MCF 10A (cell line): ENCODE results near the gene AKAP8L. TPM values are rescaled to one million over a fixed set of nuclear protein-coding genes. Genes with fewer than 3 reads are reported as not detected.
A peak's percentile ranks its signal among the peaks of the same experiment; 100 is the strongest.

Source experiments
- BruUV-seq: library from RNA; stranded (reverse); fragments of 400-500 nt; replicated peaks from 2 replicates; lab custom pipeline; 2021; lab: Mats Ljungman, UMichigan
- CTCF ChIA-PET: fragments of 300-600 bp; sonication (Branson Sonifier 250); formaldehyde crosslinking; extraction: SDS; loops from one replicate; lab custom pipeline; 2021; ENCODE audit warnings: antibody characterized with exemption, inconsistent platforms; lab: Yijun Ruan, JAX
- POLR2A ChIA-PET: fragments of 300-600, 350-650 bp; sonication (Branson Sonifier 250); formaldehyde crosslinking; extraction: SDS; loops from one replicate; lab custom pipeline; 2020; ENCODE audit warnings: antibody characterized with exemption, inconsistent platforms; lab: Yijun Ruan, JAX
- DNase-seq: peaks from one replicate; pipeline ENCODE4 v3.0.0-alpha.2; 2018; ENCODE audit not compliant: unreplicated experiment
- H3K27ac Mint-ChIP-seq: one replicate; pipeline ENCODE4 v1.8.0; 2022; ENCODE audit warnings: mild to moderate bottlenecking, low read depth, mixed read lengths; ENCODE audit not compliant: unreplicated experiment
- H3K27me3 Mint-ChIP-seq: one replicate; pipeline ENCODE4 v1.8.0; 2022; ENCODE audit warnings: mixed read lengths; ENCODE audit not compliant: insufficient read depth, unreplicated experiment
- H3K36me3 Mint-ChIP-seq: one replicate; pipeline ENCODE4 v1.8.0; 2022; ENCODE audit warnings: mild to moderate bottlenecking, moderate library complexity, mixed read lengths; ENCODE audit not compliant: insufficient read depth, unreplicated experiment
- H3K4me1 Mint-ChIP-seq: one replicate; pipeline ENCODE4 v1.8.0; 2022; ENCODE audit warnings: mixed read lengths; ENCODE audit not compliant: insufficient read depth, unreplicated experiment
- H3K4me3 Mint-ChIP-seq: one replicate; pipeline ENCODE4 v1.8.0; 2022; ENCODE audit warnings: mild to moderate bottlenecking, moderate library complexity, mixed read lengths; ENCODE audit not compliant: unreplicated experiment
- H3K9me3 Mint-ChIP-seq: one replicate; pipeline ENCODE4 v1.8.0; 2022; ENCODE audit warnings: mixed read lengths; ENCODE audit not compliant: unreplicated experiment
- intact Hi-C: fragments of 100-400 bp; cut with micrococcal nuclease; formaldehyde crosslinking; loops from 2 replicates; pipeline ENCODE4 v1.14.1; 2022
- microRNA-seq: library from miRNA; unstranded; fragments of <30 nt; microRNA quantifications from one replicate; pipeline ENCODE4 v1.2.0, GENCODE V29; 2022
- total RNA-seq: library from RNA; stranded (reverse); gene quantifications from 2 replicates; pipeline ENCODE4 v1.2.3, GENCODE V29; 2022
- TF ChIP-seq, protein P1 (sequence below): fragments of 200-600 bp; IDR thresholded peaks from one replicate; pipeline ENCODE4 v1.8.0; 2022; ENCODE audit warnings: antibody characterized with exemption, mild to moderate bottlenecking; ENCODE audit not compliant: unreplicated experiment

The AKAP8L gene
- total RNA-seq, 1 experiment from 2014 or later = 84.7 TPM

DNA sequence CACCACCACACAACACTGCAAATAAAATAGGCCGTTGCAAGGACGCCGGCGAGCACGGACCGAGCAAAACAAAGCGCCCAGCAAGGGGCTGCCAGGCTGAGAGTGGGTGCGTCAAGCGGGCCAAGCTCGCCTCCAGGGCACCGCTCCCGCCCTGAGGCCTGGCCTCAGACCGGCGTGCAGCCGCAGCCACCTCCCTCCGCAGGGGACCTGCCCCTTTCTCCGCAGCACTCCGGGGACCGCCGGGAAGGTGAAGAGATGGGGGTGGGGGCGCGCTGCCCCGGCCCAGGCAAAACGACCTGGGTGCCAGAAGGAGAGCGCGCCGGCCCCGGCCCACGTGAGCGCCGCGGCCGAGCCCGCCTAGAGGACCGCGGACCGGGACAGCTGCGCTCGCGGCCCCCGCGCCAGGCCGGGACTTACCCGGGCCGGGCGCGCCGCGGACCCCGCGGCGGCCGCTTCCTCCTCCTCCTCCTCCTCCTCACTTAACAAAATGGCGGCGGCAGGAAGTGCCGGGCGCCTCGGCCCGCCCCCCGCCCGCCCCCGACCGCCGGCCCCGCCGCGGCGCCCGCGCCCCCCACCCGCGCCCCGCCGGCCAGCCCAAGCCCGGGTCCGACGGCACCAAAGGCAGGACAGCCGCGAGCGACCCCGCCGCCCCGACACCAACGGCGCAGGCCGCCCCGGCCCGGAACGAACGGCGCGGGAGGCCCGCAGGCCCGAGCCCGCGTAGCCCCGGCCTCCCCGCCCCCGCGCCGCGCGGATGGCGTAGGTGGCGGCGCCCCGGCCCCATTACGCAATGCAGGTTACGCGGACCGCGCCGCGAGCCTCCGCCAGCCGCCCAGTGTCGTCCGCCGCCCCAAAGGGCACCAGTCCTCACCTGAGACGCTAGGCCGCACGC lies 87.1 kb downstream of the AKAP8L start:
- H3K4me3 Mint-ChIP-seq = peak overlapping the region; percentile 97
- TF ChIP-seq, protein P1, sequence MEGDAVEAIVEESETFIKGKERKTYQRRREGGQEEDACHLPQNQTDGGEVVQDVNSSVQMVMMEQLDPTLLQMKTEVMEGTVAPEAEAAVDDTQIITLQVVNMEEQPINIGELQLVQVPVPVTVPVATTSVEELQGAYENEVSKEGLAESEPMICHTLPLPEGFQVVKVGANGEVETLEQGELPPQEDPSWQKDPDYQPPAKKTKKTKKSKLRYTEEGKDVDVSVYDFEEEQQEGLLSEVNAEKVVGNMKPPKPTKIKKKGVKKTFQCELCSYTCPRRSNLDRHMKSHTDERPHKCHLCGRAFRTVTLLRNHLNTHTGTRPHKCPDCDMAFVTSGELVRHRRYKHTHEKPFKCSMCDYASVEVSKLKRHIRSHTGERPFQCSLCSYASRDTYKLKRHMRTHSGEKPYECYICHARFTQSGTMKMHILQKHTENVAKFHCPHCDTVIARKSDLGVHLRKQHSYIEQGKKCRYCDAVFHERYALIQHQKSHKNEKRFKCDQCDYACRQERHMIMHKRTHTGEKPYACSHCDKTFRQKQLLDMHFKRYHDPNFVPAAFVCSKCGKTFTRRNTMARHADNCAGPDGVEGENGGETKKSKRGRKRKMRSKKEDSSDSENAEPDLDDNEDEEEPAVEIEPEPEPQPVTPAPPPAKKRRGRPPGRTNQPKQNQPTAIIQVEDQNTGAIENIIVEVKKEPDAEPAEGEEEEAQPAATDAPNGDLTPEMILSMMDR = no peak
- peak overlapping the region; percentile 88 for H3K27ac Mint-ChIP-seq
- POLR2A ChIA-PET = interaction anchor here (0.6 to 4.3 kb wide), 16 partner anchors 8 to 53 kb away, joined by 3 to 40 read pairs (median 4); partner anchors contain the start of gene AKAP8
- peaks cover 17% of the 10 kb centered on the region for H3K4me1 Mint-ChIP-seq
- peak; percentile 65 for DNase-seq
- no peaks in the 10 kb centered on the region for H3K27me3 Mint-ChIP-seq
- CTCF ChIA-PET = interaction anchor here (0.7 kb wide), 1 partner anchor 37 kb away, joined by 4 read pairs; no protein-coding TSS in a partner anchor
- no TSS peak for BruUV-seq
- H3K9me3 Mint-ChIP-seq = no peaks in the 10 kb centered on the region
- H3K36me3 Mint-ChIP-seq = peaks cover 7% of the 10 kb centered on the region
- intact Hi-C loops = loop anchor here (1.0 to 2.0 kb wide), 2 partner anchors 35 to 65 kb away; no protein-coding TSS in a partner anchor

DNA sequence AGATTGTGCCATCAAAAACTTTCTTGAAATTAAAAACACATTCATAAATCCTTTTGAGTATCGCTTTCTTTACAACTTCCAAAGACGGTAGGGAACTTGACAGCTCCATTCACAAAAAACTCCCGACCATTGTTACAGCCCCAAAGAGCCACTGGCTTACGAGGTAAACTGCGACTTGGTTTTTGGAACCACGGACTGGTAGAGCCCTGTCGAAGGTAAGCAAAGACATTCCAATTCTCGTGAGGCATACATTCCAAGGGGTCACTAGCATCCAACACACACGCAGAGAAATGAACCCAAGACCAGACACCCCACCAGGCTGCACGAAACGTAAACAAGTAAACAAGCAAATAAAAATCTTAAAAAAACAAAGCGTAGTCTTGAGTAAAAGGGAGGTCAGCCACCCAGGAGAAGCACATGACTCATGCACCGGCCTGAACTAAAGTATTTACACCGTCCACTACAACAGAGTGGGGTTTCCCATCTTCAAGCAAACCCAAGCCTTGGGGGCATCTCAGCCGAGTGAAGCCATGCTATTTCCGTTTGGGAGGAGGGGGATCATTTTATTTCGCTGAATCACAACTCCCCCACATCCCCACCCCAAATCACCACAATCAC lies 87.9 kb downstream of the AKAP8L start:
- Mint-ChIP-seq H3K4me3 (peak overlapping the region; percentile 91), H3K4me1 (peaks cover 21% of the 10 kb centered on the region), H3K9me3 (no peaks in the 10 kb centered on the region), H3K36me3 (peaks cover 7% of the 10 kb centered on the region), H3K27ac (peak overlapping the region; percentile 88), H3K27me3 (no peaks in the 10 kb centered on the region)
- peak; percentile 88 for DNase-seq
- TSS peak; percentile 35 for BruUV-seq
- POLR2A ChIA-PET = interaction anchor here (0.6 to 4.3 kb wide), 13 partner anchors 9 to 65 kb away, joined by 3 to 40 read pairs (median 4); partner anchors contain the start of gene AKAP8
- intact Hi-C loops = loop anchor here (1.0 to 2.0 kb wide), 2 partner anchors 34 to 65 kb away; no protein-coding TSS in a partner anchor
- CTCF ChIA-PET = interaction anchor here (0.7 kb wide), 1 partner anchor 37 kb away, joined by 4 read pairs; no protein-coding TSS in a partner anchor
- TF ChIP-seq, protein P1 = no peak

Small RNA genes lying within 50 kb of the gene (microRNA-seq; reads per million reads assigned to microRNA genes)
- gene MIR1470 = not detected

Other genes with a start within 250 kb of the AKAP8L start
- gene NOTCH3, start 218.0 kb downstream of the AKAP8L start, total RNA-seq = 3.7 and 7.7 TPM in 2 replicates
- 0.96 and 1.1 TPM in 2 replicates for gene EPHX3, start 186.5 kb downstream of the AKAP8L start, total RNA-seq
- gene BRD4, start 86.4 kb downstream of the AKAP8L start, total RNA-seq = 167 and 189 TPM in 2 replicates
- gene AKAP8, start 39.2 kb downstream of the AKAP8L start, total RNA-seq = 31.1 and 37.8 TPM in 2 replicates
- 46.4 and 46.5 TPM in 2 replicates for gene WIZ, start 31.0 kb upstream of the AKAP8L start, total RNA-seq
- gene RASAL3, start 45.6 kb upstream of the AKAP8L start, total RNA-seq = not detected in 2 replicates
- not detected in 2 replicates for gene PGLYRP2, start 60.5 kb upstream of the AKAP8L start, total RNA-seq
- not detected in 2 replicates for gene CYP4F22, start 89.5 kb upstream of the AKAP8L start, total RNA-seq
- gene CYP4F8, start 196.2 kb upstream of the AKAP8L start, total RNA-seq = not detected in 2 replicates
- 0.42 and 0.75 TPM in 2 replicates for gene CYP4F3, start 221.9 kb upstream of the AKAP8L start, total RNA-seq